AG08396 (cell line): ENCODE data around the gene SNAI3.

Experiments
- DNase-seq: peaks from one replicate; pipeline ENCODE4 v3.0.0; 2012; ENCODE audit warnings: low spot score, mixed read lengths

The SNAI3 gene

GRCh38 chr16:88649924-88650748 is 36.2 kb downstream of the SNAI3 start:
- peak; percentile 64 for DNase-seq

- no peak for DNase-seq
Measured at GRCh38 chr16:88649195-88649923, 36.9 kb downstream of the SNAI3 start.

GRCh38 chr16:88647178-88648070 is 38.9 kb downstream of the SNAI3 start:
- no peak for DNase-seq

GRCh38 chr16:88646345-88647034 is 39.8 kb downstream of the SNAI3 start:
- DNase-seq, result no peak

GRCh38 chr16:88645941-88646340 is 40.4 kb downstream of the SNAI3 start:
- DNase-seq, result no peak

- DNase-seq, result no peak
Measured at GRCh38 chr16:88645455-88645854, 40.9 kb downstream of the SNAI3 start.

- no peak for DNase-seq
Measured at GRCh38 chr16:88643644-88643932, 42.7 kb downstream of the SNAI3 start.

GRCh38 chr16:88642881-88643643 is 43.2 kb downstream of the SNAI3 start:
- DNase-seq, result no peak

GRCh38 chr16:88640498-88641247 is 45.6 kb downstream of the SNAI3 start:
- DNase-seq, result no peak

GRCh38 chr16:88640039-88640495 is 46.2 kb downstream of the SNAI3 start:
- DNase-seq, result no peak

GRCh38 chr16:88639231-88640038 is 46.9 kb downstream of the SNAI3 start:
- DNase-seq, result peak; percentile 65

- no peak for DNase-seq
Measured at GRCh38 chr16:88638323-88639230, 47.7 kb downstream of the SNAI3 start, which contains the start of gene IL17C. IL17C (plus strand) TSS chr16:88638572; CDS start chr16:88638642, 70 bp downstream.

- DNase-seq, result no peak
Measured at GRCh38 chr16:88636488-88637265, 49.6 kb downstream of the SNAI3 start.

- DNase-seq, result no peak
Measured at GRCh38 chr16:88635671-88636319, 50.5 kb downstream of the SNAI3 start.

GRCh38 chr16:88634994-88635670 is 51.2 kb downstream of the SNAI3 start:
- peak; percentile 55 for DNase-seq
